IMR-90 (cell line): Measurements from ENCODE around the gene NCKAP5. TPM values are rescaled to one million over a fixed set of nuclear protein-coding genes. Genes with fewer than 3 reads are reported as not detected.

Experiments used
- ATAC-seq: fragments of 200-7000 bp; cut with Tn5 transposase; 2 replicates; pipeline ENCODE4 v1.9.1; 2020; ENCODE audit warnings: low read depth, mild to moderate bottlenecking, moderate library complexity
- BruUV-seq: library from RNA; stranded (reverse); fragments of 400-500 nt; replicated peaks from 2 replicates; lab custom pipeline; 2021; lab: Mats Ljungman, UMichigan
- CTCF ChIA-PET: fragments of 300-600 bp; formaldehyde crosslinking; extraction: SDS; loops from one replicate; lab custom pipeline; 2021; ENCODE audit warnings: antibody characterized with exemption; lab: Yijun Ruan, JAX
- POLR2A ChIA-PET: fragments of 300-600 bp; sonication (Branson Sonifier 250); formaldehyde crosslinking; loops from one replicate; lab custom pipeline; 2022; ENCODE audit warnings: antibody characterized with exemption; ENCODE audit not compliant: unreplicated experiment; lab: Charles Lee
- DNase-seq: peaks from one replicate; pipeline ENCODE4 v3.0.0; 2013
- H2AFZ ChIP-seq: replicated peaks from 2 replicates; pipeline ENCODE3; 2013; ENCODE audit warnings: low read length, mild to moderate bottlenecking; ENCODE audit not compliant: poor library complexity
- H2AK5ac ChIP-seq: 2 replicates; pipeline ENCODE4 v1.6.1; 2013; ENCODE audit warnings: low read depth, low read length, inconsistent platforms
- H2AK9ac ChIP-seq: replicated peaks from 2 replicates; pipeline ENCODE3; 2013; ENCODE audit warnings: mild to moderate bottlenecking, low read depth, low read length, moderate library complexity; ENCODE audit not compliant: poor library complexity
- H2BK120ac ChIP-seq: 2 replicates; pipeline ENCODE4 v1.6.1; 2013; ENCODE audit warnings: low read depth, low read length, inconsistent platforms
- H2BK15ac ChIP-seq: 3 replicates; pipeline ENCODE4 v1.6.1; 2013; ENCODE audit warnings: low read depth, low read length, inconsistent platforms
- H2BK20ac ChIP-seq: 2 replicates; pipeline ENCODE4 v1.6.1; 2013; ENCODE audit warnings: low read depth, mild to moderate bottlenecking, inconsistent platforms, low read length, moderate library complexity
- H2BK5ac ChIP-seq: 2 replicates; pipeline ENCODE4 v1.6.1; 2013; ENCODE audit warnings: mild to moderate bottlenecking, low read depth, low read length, inconsistent platforms; ENCODE audit not compliant: poor library complexity, severe bottlenecking
- H3K14ac ChIP-seq: replicated peaks from 2 replicates; pipeline ENCODE4 v1.6.1; 2013; ENCODE audit warnings: low read depth, low read length, inconsistent platforms
- H3K18ac ChIP-seq: 2 replicates; pipeline ENCODE4 v1.6.1; 2013; ENCODE audit warnings: low read depth, low read length, control low read depth
- H3K23ac ChIP-seq: 2 replicates; pipeline ENCODE4 v1.6.1; 2013; ENCODE audit warnings: low read depth, low read length, inconsistent platforms
- H3K27ac ChIP-seq: 2 replicates; pipeline ENCODE4 v1.5.1; 2013; ENCODE audit warnings: mild to moderate bottlenecking, control low read depth, low read length; ENCODE audit not compliant: insufficient read depth
- H3K27me3 ChIP-seq: 2 replicates; pipeline ENCODE4 v1.6.1; 2013; ENCODE audit warnings: low read length; ENCODE audit not compliant: control insufficient read depth, insufficient read depth
- H3K36me3 ChIP-seq: 2 replicates; pipeline ENCODE4 v1.6.1; 2013; ENCODE audit warnings: low read length, mixed read lengths; ENCODE audit not compliant: control insufficient read depth, insufficient read depth
- H3K4ac ChIP-seq: 2 replicates; pipeline ENCODE4 v1.6.1; 2013; ENCODE audit warnings: low read depth, low read length, inconsistent platforms
- H3K4me1 ChIP-seq: 2 replicates; pipeline ENCODE4 v1.6.1; 2013; ENCODE audit warnings: low read length, mixed read lengths; ENCODE audit not compliant: control insufficient read depth, insufficient read depth
- H3K4me2 ChIP-seq: 2 replicates; pipeline ENCODE4 v1.6.1; 2013; ENCODE audit warnings: low read depth, mild to moderate bottlenecking, control low read depth, low read length, moderate library complexity
- H3K4me3 ChIP-seq: 2 replicates; pipeline ENCODE4 v1.5.1; 2013; ENCODE audit warnings: low read depth, mild to moderate bottlenecking, control low read depth, low read length, moderate library complexity; ENCODE audit not compliant: insufficient read depth
- H3K56ac ChIP-seq: 2 replicates; pipeline ENCODE4 v1.6.1; 2013; ENCODE audit warnings: low read length, inconsistent platforms; ENCODE audit not compliant: insufficient read depth; ENCODE audit errors: extremely low read depth
- H3K79me1 ChIP-seq, 2 experiments: 2 replicates each; pipeline ENCODE4 v1.6.1; 2013; ENCODE audit warnings: low read length in 2 of 2, inconsistent platforms in 1 of 2, low read depth in 1 of 2
- H3K9ac ChIP-seq: 2 replicates; pipeline ENCODE4 v1.6.1; 2013; ENCODE audit warnings: low read depth, low read length, control low read depth
- H3K9me1 ChIP-seq: 2 replicates; pipeline ENCODE4 v1.6.1; 2013; ENCODE audit warnings: low read length, inconsistent platforms; ENCODE audit not compliant: insufficient read depth
- H3K9me3 ChIP-seq: 2 replicates; pipeline ENCODE4 v1.6.1; 2013; ENCODE audit warnings: low read length; ENCODE audit not compliant: control insufficient read depth, insufficient read depth
- H4K20me1 ChIP-seq: 2 replicates; pipeline ENCODE4 v1.6.1; 2013; ENCODE audit warnings: low read length, inconsistent platforms; ENCODE audit not compliant: insufficient read depth
- H4K5ac ChIP-seq: 2 replicates; pipeline ENCODE4 v1.6.1; 2013; ENCODE audit warnings: mild to moderate bottlenecking, low read depth, low read length, control low read depth
- H4K8ac ChIP-seq, 2 experiments: 2 replicates each; pipeline ENCODE4 v1.6.1; 2013; ENCODE audit warnings: low read depth in 2 of 2, low read length in 2 of 2, control low read depth in 1 of 2, inconsistent platforms in 1 of 2
- H4K91ac ChIP-seq: 2 replicates; pipeline ENCODE4 v1.6.1; 2013; ENCODE audit warnings: low read depth, low read length, inconsistent platforms; ENCODE audit not compliant: insufficient read depth
- CEBPB ChIP-seq: IDR thresholded peaks from 2 replicates; pipeline ENCODE4 v1.6.1; 2012; ENCODE audit warnings: low read depth, low read length, improper control_type of control experiment
- WGBS, 2 experiments: methylation state at CpG; one replicate each; pipeline versions ENCODE4 v1.1.5 to v1.1.7; 2013; ENCODE audit warnings: missing lambda C conversion rate in 2 of 2; ENCODE audit not compliant: insufficient read length in 1 of 2; ENCODE audit errors: extremely low coverage in 2 of 2; 5-methylcytosine and 5-hydroxymethylcytosine counted together
- dilution Hi-C: fragments of 300-500 bp; cut with HindIII; formaldehyde crosslinking; loops from one replicate; pipeline ENCODE4 v1.14.3; 2018; ENCODE audit warnings: low sequenced_read_pairs; ENCODE audit not compliant: unreplicated experiment
- in situ Hi-C: fragments of 300-500 bp; cut with MboI; formaldehyde crosslinking; loops from 3 replicates; pipeline ENCODE4 v1.14.3; 2019; ENCODE audit warnings: low sequenced_read_pairs, inconsistent platforms, mixed read lengths
- intact Hi-C: fragments of 100-400 bp; cut with micrococcal nuclease; formaldehyde crosslinking; loops from 2 replicates; pipeline ENCODE4 v1.10.0; 2022
- polyA plus RNA-seq, 3 experiments: library from polyadenylated mRNA; depleted of rRNA; stranded (reverse); fragments of >200 nt; gene quantifications; 2 replicates each; pipeline ENCODE4 v1.2.3, GENCODE V29; 2012; ENCODE audit warnings: low replicate concordance in 1 of 3
- total RNA-seq: library from RNA; depleted of rRNA; stranded (reverse); fragments of >200 nt; gene quantifications from 2 replicates; pipeline ENCODE4 v1.2.3, GENCODE V29; 2012

Gene NCKAP5
- total and polyA plus RNA-seq, 2 of the 4 experiments (the other 2 are of a cell fraction), result 2.7 to 3.9 TPM

DNA sequence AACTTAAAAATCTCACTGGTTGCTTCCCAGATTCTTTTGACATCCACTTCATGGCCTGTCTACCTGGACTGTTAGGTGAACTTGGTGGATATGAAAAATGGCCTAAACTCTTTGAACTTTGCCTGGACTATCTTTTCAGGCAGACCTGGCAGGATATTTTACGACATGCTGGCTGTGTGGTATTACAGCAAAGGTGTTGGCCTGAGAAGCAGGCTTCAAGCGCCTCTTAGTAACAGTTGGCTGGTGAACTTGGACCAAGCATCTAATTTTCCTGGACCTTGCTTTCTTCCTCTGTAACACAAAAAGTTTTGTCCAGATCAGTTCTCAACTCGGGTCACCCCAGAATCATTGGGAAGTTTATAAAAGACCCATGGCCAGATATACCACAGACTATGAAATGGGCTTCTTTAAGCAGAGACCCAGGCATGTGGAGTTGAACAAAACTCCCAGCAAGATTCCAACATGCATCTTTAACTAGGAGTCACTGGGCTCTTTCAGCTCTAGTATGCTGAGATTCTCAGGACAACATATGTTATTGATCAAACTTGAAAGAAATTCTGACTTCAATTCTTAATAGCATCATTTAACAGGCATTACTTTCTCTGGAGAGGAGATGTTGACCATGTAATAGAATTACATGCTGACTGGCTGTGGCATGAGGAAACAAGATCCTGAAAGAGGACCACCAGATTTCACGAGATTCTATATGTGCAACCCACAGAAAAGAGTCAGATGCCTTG lies 902.7 kb downstream of the NCKAP5 start:
- Histone ChIP-seq H3K9ac (no peak overlapping the region), H3K36me3 (peaks cover 2% of the 10 kb centered on the region; the same call in 1 of the 2 replicates), H2BK20ac (no peak overlapping the region), H4K5ac (no peak overlapping the region), H3K9me1 (peaks cover 13% of the 10 kb centered on the region), H2AK5ac (no peak overlapping the region), H3K27me3 (no peaks in the 10 kb centered on the region), H3K9me3 (no peaks in the 10 kb centered on the region), H3K56ac (no peak overlapping the region), H2AFZ (no peak overlapping the region), H3K79me1 (peaks cover 23 to 61% of the 10 kb centered on the region in 2 experiments), H4K91ac (no peak overlapping the region; the same call in 1 of the 2 replicates), H2BK15ac (no peak overlapping the region), H3K4me1 (peaks cover 8% of the 10 kb centered on the region), H3K18ac (no peak overlapping the region), H3K4me2 (no peak overlapping the region), H2BK120ac (no peak overlapping the region), H4K8ac (no peak overlapping the region), H3K4ac (peak overlapping the region; percentile 8; the same call in 1 of the 2 replicates), H3K14ac (peak overlapping the region; percentile 1; the same call in 1 of the 2 replicates), H4K20me1 (peaks cover 8% of the 10 kb centered on the region), H3K23ac (peak overlapping the region; percentile 68), H3K27ac (no peak overlapping the region), H2AK9ac (no peak overlapping the region), H2BK5ac (no peak overlapping the region), H3K4me3 (no peak overlapping the region)
- ATAC-seq, result no peak
- ChIA-PET POLR2A (no interaction called here), CTCF (interaction anchor here (0.6 kb wide), 1 partner anchor 15 kb away, joined by 5 read pairs; no protein-coding TSS in a partner anchor)
- intact Hi-C loops, result no loop called here
- 100% methylated on average over 1 of the region's 4 CpGs; no CpG with 5 or more reads in 1 of the 2 experiments for WGBS, 2 experiments
- no TSS peak for BruUV-seq
- DNase-seq, result no peak
- TF ChIP-seq CEBPB, result no peak
- dilution Hi-C loops, result no loop called here
- in situ Hi-C loops, result loop anchor here (25.0 kb wide), 2 partner anchors 897 to 1172 kb away; partner anchors contain the start of gene NCKAP5
